Right lobe of liver (tissue), 6 donors: ENCODE measurements around the gene C10orf95. TPM values are rescaled to one million over a fixed set of nuclear protein-coding genes. Genes with fewer than 3 reads are reported as not detected.

Experiments
- ATAC-seq, 4 donors: fragments of 200-7000 bp; cut with Tn5 transposase; one replicate each; pipeline ENCODE4 v1.9.1; 2020; ENCODE audit warnings: mild to moderate bottlenecking in 4 of 4, moderate library complexity in 4 of 4
- DNase-seq, 3 donors: peaks; one replicate each; pipeline ENCODE4 v3.0.0-alpha.2; 2020
- H3K27ac ChIP-seq, 3 donors: fragments of 200-600 bp; one replicate each; pipeline ENCODE4 v1.8.0; 2022
- H3K27me3 ChIP-seq, 2 donors: fragments of 200-600 bp; one replicate each; pipeline ENCODE4 v1.8.0; 2022
- H3K36me3 ChIP-seq, 4 donors: fragments of 200-600 bp; sonication (generic) in 1 of 4; one replicate each; pipeline versions ENCODE4 v1.5.1 to v1.8.0; 2017 to 2022; ENCODE audit warnings: control low read depth in 1 of 4
- H3K4me1 ChIP-seq, 4 donors: fragments of 200-600 bp; sonication (generic) in 1 of 4; one replicate each; pipeline versions ENCODE4 v1.5.1 to v1.8.0; 2017 to 2022; ENCODE audit warnings: control low read depth in 1 of 4
- H3K4me3 ChIP-seq, 3 donors: fragments of 200-600 bp; one replicate each; pipeline ENCODE4 v1.8.0; 2022
- H3K9me3 ChIP-seq, 4 donors: fragments of 200-600 bp; sonication (generic) in 1 of 4; one replicate each; pipeline versions ENCODE4 v1.5.1 to v1.8.0; 2017 to 2022; ENCODE audit warnings: control low read depth in 1 of 4
- CTCF ChIP-seq, 4 donors: fragments of 200-600 bp in 3 of 4; fragments of 450-650 bp in 1 of 4; IDR thresholded peaks; one replicate each; pipeline versions ENCODE4 v1.5.1 to v1.8.0; 2016 to 2022; ENCODE audit warnings: antibody characterized with exemption in 4 of 4, mild to moderate bottlenecking in 2 of 4
- POLR2A ChIP-seq: fragments of 450-650 bp; IDR thresholded peaks from one replicate; pipeline ENCODE4 v1.6.1; 2017; ENCODE audit warnings: antibody characterized with exemption, mild to moderate bottlenecking
- WGBS: methylation state at CpG from one replicate; pipeline ENCODE4 v1.1.6; 2018; ENCODE audit warnings: low coverage, low lambda C conversion rate; ENCODE audit not compliant: insufficient coverage; ENCODE audit errors: missing lambda C conversion rate; 5-methylcytosine and 5-hydroxymethylcytosine counted together
- intact Hi-C, 2 donors: fragments of 100-400 bp; cut with DNase I; formaldehyde crosslinking; loops; one replicate each; pipeline versions ENCODE4 v1.11.2 to v1.14.1; 2022
- microRNA counts: library from miRNA; unstranded; fragments of <30 nt; microRNA quantifications from one replicate; lab custom pipeline; 2016
- microRNA-seq, 2 donors: library from miRNA; unstranded; fragments of <30 nt; microRNA quantifications; one replicate each; pipeline ENCODE4, GENCODE V29; 2019 to 2020
- small RNA-seq, 2 experiments: library from RNA; depleted of rRNA; stranded (forward); fragments of <200 nt; gene quantifications; one replicate each; pipeline ENCODE3, GENCODE V24; 2016
- total RNA-seq, 6 experiments: library from RNA; depleted of rRNA in 2 of 6; stranded (reverse); fragments of >200 nt in 2 of 6; fragmentation: NEBNext Ultra II Directional in 3 of 6; extraction: Animal tissue kit (Norgen Biotek cat#: 25700) in 3 of 6; gene quantifications; one replicate each; pipeline versions ENCODE4 v1.1.0 to v1.2.4, GENCODE V29; 2016 to 2023
- donor health status: DM: no; HTN: yes; CAD: no.
- donor health status: DM: no; HTN: no; CAD: no.
- donor health status: DM: no; HTN: no; CAD: no.
- donor health status: DM: no; HTN: yes; CAD: no.
- donor health status: DM: no; HTN: yes; CAD: no.

C10orf95 gene
- total RNA-seq, 6 experiments from 2014 or later = not detected

GRCh38 chr10:102400598-102401341 is 50.6 kb downstream of the C10orf95 start:
- no peak overlapping the region for H3K27ac ChIP-seq
- no peak overlapping the region for H3K4me3 ChIP-seq
- no peak for TF ChIP-seq CTCF (IDR thresholded peaks at IDR 0.05)
- no peak for TF ChIP-seq POLR2A
- no peaks in the 10 kb centered on the region for H3K27me3 ChIP-seq
- peaks cover 0 to 10% (median 0%) of the 10 kb centered on the region in 4 donors for H3K4me1 ChIP-seq
- DNase-seq (no peak), ATAC-seq (no peak)
- intact Hi-C loops = loop anchor here in 1 of 2 donors (5.0 kb wide), 1 partner anchor 173 kb away; the partner anchor contains the start of gene ELOVL3
- no peaks in the 10 kb centered on the region for H3K9me3 ChIP-seq
- 100% methylated on average over 1 of the region's 22 CpGs for WGBS
- peaks cover 0 to 32% (median under 1%) of the 10 kb centered on the region in 4 donors for H3K36me3 ChIP-seq

GRCh38 chr10:102400076-102400475 is 51.3 kb downstream of the C10orf95 start:
- no CpG with 5 or more reads among the region's 17 CpGs for WGBS
- H3K27ac ChIP-seq = no peak overlapping the region
- peaks cover 0 to 10% (median 0%) of the 10 kb centered on the region in 4 donors for H3K4me1 ChIP-seq
- H3K4me3 ChIP-seq = no peak overlapping the region
- H3K36me3 ChIP-seq = peaks cover 0 to 32% (median under 1%) of the 10 kb centered on the region in 4 donors
- intact Hi-C loops = loop anchor here in 1 of 2 donors (5.0 kb wide), 1 partner anchor 173 kb away; the partner anchor contains the start of gene ELOVL3
- no peaks in the 10 kb centered on the region for H3K27me3 ChIP-seq
- H3K9me3 ChIP-seq = no peaks in the 10 kb centered on the region
- TF ChIP-seq CTCF (IDR thresholded peaks at IDR 0.05) = no peak
- no peak for TF ChIP-seq POLR2A
- DNase-seq = no peak
- no peak for ATAC-seq

MicroRNA genes within 50 kb of the gene (microRNA counts, 767-probe panel; counts per million panel counts)
- 237 counts per million for microRNA hsa-miR-146b-3p (lab: Ali Mortazavi, UCI)
- 237 counts per million for microRNA hsa-miR-146b-5p (lab: Ali Mortazavi, UCI)

Small RNA genes lying within 50 kb of the gene (microRNA-seq; reads per million reads assigned to microRNA genes)
- 2,998 to 6,077 reads per million in 2 donors for gene MIR146B

Small RNA genes lying within 50 kb of the gene (small RNA-seq; reads per million reads assigned to genes)
- 18,446 to 26,051 reads per million in 2 experiments for gene MIR146B

Other genes with a start within 250 kb of the C10orf95 start
- gene ELOVL3, start 225.2 kb downstream of the C10orf95 start, total RNA-seq = not detected
- gene PITX3, start 210.0 kb downstream of the C10orf95 start, total RNA-seq = not detected
- gene GBF1, start 206.0 kb downstream of the C10orf95 start, total RNA-seq = 10 to 100 TPM; 22.6 to 27.2 (median 23.7) TPM
- 10 to 100 TPM in 4 of 6 experiments, 1 to 10 TPM in 2; 7.5 to 46.0 (median 19.4) TPM for gene NFKB2, start 55.8 kb downstream of the C10orf95 start, total RNA-seq
- gene PSD, start 32.8 kb downstream of the C10orf95 start, total RNA-seq = 1 to 10 TPM in 3 of 6 experiments, under 1 TPM in 3; 0.12 to 4.6 (median 1.3) TPM
- 10 to 100 TPM in 2 of 6 experiments, 1 to 10 TPM in 4; 5.6 to 22.9 (median 9.0) TPM for gene FBXL15, start 30.7 kb downstream of the C10orf95 start, total RNA-seq
- 10 to 100 TPM; 23.0 to 32.1 (median 26.8) TPM for gene CUEDC2, start 19.0 kb downstream of the C10orf95 start, total RNA-seq
- gene ACTR1A, start 51.2 kb upstream of the C10orf95 start, total RNA-seq = 10 to 100 TPM; 25.6 to 47.9 (median 31.3) TPM
- 1 to 10 TPM; 4.2 to 6.2 (median 5.1) TPM for gene SUFU, start 52.4 kb upstream of the C10orf95 start, total RNA-seq
- 10 to 100 TPM; 34.7 to 99.8 (median 41.2) TPM for gene TRIM8, start 192.9 kb upstream of the C10orf95 start, total RNA-seq